ENCODE results near the gene POMP. TPM values are rescaled to one million over a fixed set of nuclear protein-coding genes. Genes with fewer than 3 reads are reported as not detected.

The POMP gene
- total RNA-seq, 2 experiments from 2014 or later, result 25.8 to 28.5 TPM

DNA sequence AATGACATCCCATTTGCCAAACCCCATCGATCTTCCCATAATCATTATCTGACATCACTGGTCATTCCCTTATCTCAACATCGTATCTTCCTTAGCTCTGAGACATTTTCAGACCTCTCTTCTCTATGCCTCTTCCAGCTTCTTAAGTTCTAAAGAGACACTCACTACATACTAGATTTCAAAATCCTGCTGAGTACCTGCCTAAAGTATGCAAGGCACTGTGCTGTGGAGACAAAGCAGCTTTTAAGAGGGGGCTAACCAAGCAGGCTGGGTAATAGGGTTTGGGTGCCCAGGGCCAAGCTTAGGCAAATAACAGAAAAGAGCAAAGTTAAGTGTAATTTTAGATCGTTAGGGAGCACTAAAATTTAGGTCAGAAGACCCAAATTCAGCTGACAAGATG lies 3.4 kb upstream of the POMP start:
- no peak for DNase-seq

DNA sequence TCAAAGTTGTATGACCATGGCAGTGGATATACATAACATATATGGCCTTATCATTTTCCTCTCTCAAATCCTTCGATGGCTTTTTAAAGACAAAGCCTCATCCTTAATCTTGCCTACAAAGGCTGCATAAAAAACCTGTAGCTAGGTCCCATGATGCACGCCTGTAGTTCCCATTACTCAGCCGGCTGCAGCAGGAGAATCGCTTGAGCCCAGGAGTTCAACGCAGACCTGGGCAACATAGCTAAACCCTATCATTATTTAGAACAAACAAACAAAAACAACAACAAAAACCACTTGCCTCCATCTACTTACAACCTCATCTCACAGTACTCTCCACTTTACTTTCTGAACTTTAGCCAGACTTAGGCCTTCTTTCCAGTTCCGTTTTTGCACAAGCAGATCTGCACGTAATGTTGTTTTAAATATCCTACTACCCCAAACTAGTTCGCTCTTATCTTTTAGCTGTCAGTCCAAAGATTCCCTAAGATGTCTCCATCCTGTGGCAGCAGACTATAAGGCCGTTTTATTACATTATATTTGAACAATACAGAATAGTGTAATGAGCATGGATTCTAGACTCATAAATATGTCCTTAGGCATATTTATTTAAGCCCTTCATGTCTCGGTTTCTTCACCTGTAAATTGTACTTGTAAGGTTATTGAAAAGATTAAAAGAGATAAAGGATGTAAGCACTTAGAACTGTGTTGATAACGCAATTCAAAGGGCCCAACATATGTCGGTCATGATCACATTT lies 969 bp upstream of the POMP start:
- TF ChIP-seq, protein P1, sequence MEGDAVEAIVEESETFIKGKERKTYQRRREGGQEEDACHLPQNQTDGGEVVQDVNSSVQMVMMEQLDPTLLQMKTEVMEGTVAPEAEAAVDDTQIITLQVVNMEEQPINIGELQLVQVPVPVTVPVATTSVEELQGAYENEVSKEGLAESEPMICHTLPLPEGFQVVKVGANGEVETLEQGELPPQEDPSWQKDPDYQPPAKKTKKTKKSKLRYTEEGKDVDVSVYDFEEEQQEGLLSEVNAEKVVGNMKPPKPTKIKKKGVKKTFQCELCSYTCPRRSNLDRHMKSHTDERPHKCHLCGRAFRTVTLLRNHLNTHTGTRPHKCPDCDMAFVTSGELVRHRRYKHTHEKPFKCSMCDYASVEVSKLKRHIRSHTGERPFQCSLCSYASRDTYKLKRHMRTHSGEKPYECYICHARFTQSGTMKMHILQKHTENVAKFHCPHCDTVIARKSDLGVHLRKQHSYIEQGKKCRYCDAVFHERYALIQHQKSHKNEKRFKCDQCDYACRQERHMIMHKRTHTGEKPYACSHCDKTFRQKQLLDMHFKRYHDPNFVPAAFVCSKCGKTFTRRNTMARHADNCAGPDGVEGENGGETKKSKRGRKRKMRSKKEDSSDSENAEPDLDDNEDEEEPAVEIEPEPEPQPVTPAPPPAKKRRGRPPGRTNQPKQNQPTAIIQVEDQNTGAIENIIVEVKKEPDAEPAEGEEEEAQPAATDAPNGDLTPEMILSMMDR (IDR thresholded peaks at IDR 0.05), result no peak
- Mint-ChIP-seq H3K4me1 (ENCODE audit: low read depth) (peaks cover 68% of the 10 kb centered on the region), H3K4me3 (peak overlapping the region; percentile 98), H3K9me3 (no peaks in the 10 kb centered on the region), H3K36me3 (ENCODE audit: low read depth) (peaks cover 50% of the 10 kb centered on the region), H3K27ac (peak overlapping the region; percentile 99), H3K27me3 (no peaks in the 10 kb centered on the region)
- peaks cover 27% of the 10 kb centered on the region for H3K4me1 ChIP-seq (ENCODE audit: insufficient read depth, low read length)
- ATAC-seq (ENCODE audit: poor library complexity) (no peak), DNase-seq (peak in 2 of 14 experiments; percentile 16 to 25)
- no peaks in the 10 kb centered on the region for H3K9me3 ChIP-seq (ENCODE audit: control insufficient read depth in 1 of 2, insufficient read depth in 1 of 2, low read length in 2 of 2)
- intact Hi-C loops (cut with DNase I, micrococcal nuclease), result loop anchor here (1.0 to 5.0 kb wide), 6 partner anchors 60 to 1486 kb away; partner anchors contain the start of genes PAN3 (in 2 of the 2), SLC46A3 (in 2 of the 2) and USP12 (in 1 of the 2)
- H3K27ac ChIP-seq (ENCODE audit: low read depth in 1 of 2, low read length in 2 of 2), result peak overlapping the region; percentile 92 to 95
- no peaks in the 10 kb centered on the region for H3K27me3 ChIP-seq (ENCODE audit: control insufficient read depth in 1 of 2, insufficient read depth in 2 of 2, low read length in 2 of 2)
- H3K36me3 ChIP-seq (ENCODE audit: insufficient read depth, low read length), result peaks cover 9% of the 10 kb centered on the region
- POLR2A ChIA-PET, result interaction anchor here (0.5 to 3.3 kb wide), 10 partner anchors 8 to 1038 kb away, joined by 3 to 57 read pairs (median 4); partner anchors contain the start of genes LNX2 and SLC46A3
- CTCF ChIA-PET, result interaction anchor here (1.2 to 1.7 kb wide), 2 partner anchors 17 to 61 kb away, joined by 3 to 5 read pairs; partner anchors contain the start of gene SLC46A3
- peak overlapping the region; percentile 84 for H3K4me3 ChIP-seq (ENCODE audit: low read length)

More for the DNA sequence above, 3.4 kb upstream of the POMP start:
- Histone ChIP-seq H3K36me3 (ENCODE audit: insufficient read depth, low read length) (no peaks in the 10 kb centered on the region), H3K27ac (ENCODE audit: low read depth in 1 of 2, low read length in 2 of 2) (no peak overlapping the region), H3K4me1 (ENCODE audit: insufficient read depth, low read length) (peaks cover 20% of the 10 kb centered on the region), H3K27me3 (ENCODE audit: control insufficient read depth in 1 of 2, insufficient read depth in 2 of 2, low read length in 2 of 2) (no peaks in the 10 kb centered on the region), H3K9me3 (ENCODE audit: control insufficient read depth in 1 of 2, insufficient read depth in 1 of 2, low read length in 2 of 2) (no peaks in the 10 kb centered on the region), H3K4me3 (ENCODE audit: low read length) (no peak overlapping the region)
- H3K27ac Mint-ChIP-seq, result peak overlapping the region; percentile 1
- no peaks in the 10 kb centered on the region for H3K27me3 Mint-ChIP-seq
- no peak overlapping the region for H3K4me3 Mint-ChIP-seq
- TF ChIP-seq, protein P1 (IDR thresholded peaks at IDR 0.05), result no peak
- POLR2A ChIA-PET, result interaction anchor here (0.6 kb wide), 1 partner anchor 63 kb away, joined by 3 read pairs; the partner anchor contains the start of gene SLC46A3
- peaks cover 36% of the 10 kb centered on the region for H3K36me3 Mint-ChIP-seq (ENCODE audit: low read depth)
- ATAC-seq (ENCODE audit: poor library complexity), result no peak
- intact Hi-C loops (cut with DNase I, micrococcal nuclease), result loop anchor here (5.0 kb wide), 4 partner anchors 163 to 1483 kb away; partner anchors contain the start of genes PAN3 (in 2 of the 2) and USP12 (in 1 of the 2)
- peaks cover 49% of the 10 kb centered on the region for H3K4me1 Mint-ChIP-seq (ENCODE audit: low read depth)
- H3K9me3 Mint-ChIP-seq, result no peaks in the 10 kb centered on the region
- CTCF ChIA-PET, result interaction anchor here (0.5 kb wide), 1 partner anchor 65 kb away, joined by 3 read pairs; no protein-coding TSS in a partner anchor

DNA sequence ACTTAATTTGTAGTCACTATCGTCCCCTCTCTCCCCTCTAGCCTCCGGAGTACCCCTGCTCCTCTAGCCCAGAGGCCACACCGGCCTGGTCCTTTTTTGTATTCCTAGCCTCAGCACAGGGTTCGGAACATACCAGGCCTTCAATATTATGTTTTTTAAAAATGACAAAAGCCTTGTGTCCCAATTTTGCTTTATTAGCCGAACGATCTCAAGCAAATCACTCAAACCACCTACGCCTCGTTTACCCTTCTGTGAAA lies 463 bp upstream of the POMP start:
- peak; percentile 1 for ATAC-seq (ENCODE audit: poor library complexity)

More for the DNA sequence above, 463 bp upstream of the POMP start:
- no peaks in the 10 kb centered on the region for H3K9me3 Mint-ChIP-seq
- peak in 1 of 14 experiments; percentile 25 for DNase-seq
- H3K4me1 Mint-ChIP-seq (ENCODE audit: low read depth), result peaks cover 68% of the 10 kb centered on the region
- H3K4me3 Mint-ChIP-seq, result peak overlapping the region; percentile 98
- intact Hi-C loops (cut with DNase I, micrococcal nuclease), result loop anchor here (1.0 to 5.0 kb wide), 6 partner anchors 60 to 1486 kb away; partner anchors contain the start of genes PAN3 (in 2 of the 2), SLC46A3 (in 2 of the 2) and USP12 (in 1 of the 2)
- TF ChIP-seq, protein P1 (IDR thresholded peaks at IDR 0.05), result no peak
- Histone ChIP-seq H3K4me1 (ENCODE audit: insufficient read depth, low read length) (peaks cover 27% of the 10 kb centered on the region), H3K9me3 (ENCODE audit: control insufficient read depth in 1 of 2, insufficient read depth in 1 of 2, low read length in 2 of 2) (no peaks in the 10 kb centered on the region), H3K36me3 (ENCODE audit: insufficient read depth, low read length) (peaks cover 14% of the 10 kb centered on the region), H3K27me3 (ENCODE audit: control insufficient read depth in 1 of 2, insufficient read depth in 2 of 2, low read length in 2 of 2) (no peaks in the 10 kb centered on the region), H3K27ac (ENCODE audit: low read depth in 1 of 2, low read length in 2 of 2) (peak overlapping the region; percentile 92 to 95), H3K4me3 (ENCODE audit: low read length) (peak overlapping the region; percentile 84)
- ChIA-PET CTCF (interaction anchor here (1.7 kb wide), 1 partner anchor 18 kb away, joined by 5 read pairs; no protein-coding TSS in a partner anchor), POLR2A (interaction anchor here (0.5 to 3.3 kb wide), 10 partner anchors 9 to 1039 kb away, joined by 3 to 57 read pairs (median 4); partner anchors contain the start of genes LNX2 and SLC46A3)
- H3K27ac Mint-ChIP-seq, result peak overlapping the region; percentile 99
- peaks cover 50% of the 10 kb centered on the region for H3K36me3 Mint-ChIP-seq (ENCODE audit: low read depth)
- H3K27me3 Mint-ChIP-seq, result no peaks in the 10 kb centered on the region

Data from CD4-positive, alpha-beta T cell (primary cell).